Neural progenitor cell (in vitro differentiated cells): Measurements from ENCODE around the gene ARF5. TPM values are rescaled to one million over a fixed set of nuclear protein-coding genes. Genes with fewer than 3 reads are reported as not detected.
"Not testable (repeated sequence)": the region's sequence is repeated elsewhere in the genome, so short reads cannot be mapped to it uniquely, and the experiment has no call there.

ENCODE experiments used
- DNase-seq: peaks from one replicate; pipeline ENCODE4 v3.0.0-alpha.2; 2016; ENCODE audit warnings: low spot score
- H2AFZ ChIP-seq: fragments of 200-600 bp; sonication (generic); replicated peaks from 2 replicates; pipeline ENCODE4 v1.6.1; 2016; ENCODE audit warnings: antibody characterized with exemption
- H3F3A ChIP-seq: fragments of 200-600 bp; sonication (generic); 2 replicates; pipeline ENCODE4 v1.6.1; 2016; ENCODE audit warnings: antibody characterized with exemption, low read depth
- H3K27ac ChIP-seq: fragments of 200-600 bp; sonication (generic); 2 replicates; pipeline ENCODE4 v1.5.1; 2016; ENCODE audit warnings: mild to moderate bottlenecking
- H3K27me3 ChIP-seq: fragments of 200-600 bp; sonication (generic); 2 replicates; pipeline ENCODE4 v1.6.1; 2016; ENCODE audit warnings: mild to moderate bottlenecking, moderate library complexity
- H3K36me3 ChIP-seq: fragments of 200-600 bp; sonication (generic); 2 replicates; pipeline ENCODE4 v1.5.1; 2016
- H3K4me1 ChIP-seq: fragments of 200-600 bp; sonication (generic); 2 replicates; pipeline ENCODE4 v1.6.1; 2016; ENCODE audit warnings: mixed run types
- H3K4me2 ChIP-seq: fragments of 200-600 bp; sonication (generic); 2 replicates; pipeline ENCODE4 v1.6.1; 2016
- H3K4me3 ChIP-seq: fragments of 200-600 bp; sonication (generic); 2 replicates; pipeline ENCODE4 v1.5.1; 2016
- H3K79me2 ChIP-seq: fragments of 200-600 bp; sonication (generic); 2 replicates; pipeline ENCODE4 v1.6.1; 2016; ENCODE audit warnings: low read depth
- H3K9ac ChIP-seq: fragments of 200-600 bp; sonication (generic); 2 replicates; pipeline ENCODE4 v1.6.1; 2016
- H3K9me3 ChIP-seq: fragments of 200-600 bp; sonication (generic); 2 replicates; pipeline ENCODE4 v1.5.1; 2016; ENCODE audit warnings: low read depth
- H4K20me1 ChIP-seq: fragments of 200-600 bp; sonication (generic); 2 replicates; pipeline ENCODE4 v1.6.1; 2016; ENCODE audit warnings: low read depth
- H3K27ac Mint-ChIP-seq: 3 replicates; pipeline ENCODE4 v1.8.0; 2021; ENCODE audit warnings: mixed read lengths
- H3K27me3 Mint-ChIP-seq: 2 replicates; pipeline ENCODE4 v1.8.0; 2022; ENCODE audit warnings: low read depth, mild to moderate bottlenecking, inconsistent platforms, moderate library complexity, mixed read lengths; ENCODE audit not compliant: insufficient read depth
- H3K36me3 Mint-ChIP-seq: 3 replicates; pipeline ENCODE4 v1.8.0; 2021; ENCODE audit warnings: mixed read lengths
- H3K4me1 Mint-ChIP-seq: 3 replicates; pipeline ENCODE4 v1.8.0; 2021; ENCODE audit warnings: mixed read lengths
- H3K4me3 Mint-ChIP-seq: 3 replicates; pipeline ENCODE4 v1.8.0; 2021; ENCODE audit warnings: mild to moderate bottlenecking, moderate library complexity, mixed read lengths
- H3K9me3 Mint-ChIP-seq: 3 replicates; pipeline ENCODE4 v1.8.0; 2020; ENCODE audit warnings: mixed read lengths
- EZH2 ChIP-seq: fragments of 200-600 bp; sonication (generic); IDR thresholded peaks from 2 replicates; pipeline ENCODE4 v1.6.1; 2017; ENCODE audit warnings: antibody characterized with exemption, mild to moderate bottlenecking, moderate library complexity
- EZH2phosphoT487 ChIP-seq: fragments of 200-600 bp; sonication (generic); IDR thresholded peaks from 2 replicates; pipeline ENCODE4 v1.6.1; 2017; ENCODE audit warnings: antibody characterized with exemption
- total RNA-seq: library from RNA; depleted of rRNA; stranded (reverse); fragments of >200 nt; gene quantifications from 2 replicates; pipeline ENCODE4 v1.2.3, GENCODE V29; 2015; ENCODE audit warnings: low replicate concordance
- TF ChIP-seq, protein P1 (sequence below): fragments of 200-600 bp; sonication (generic); IDR thresholded peaks from 2 replicates; pipeline ENCODE4 v1.5.1; 2017; ENCODE audit warnings: antibody characterized with exemption, mild to moderate bottlenecking

The ARF5 gene
- total RNA-seq, 1 donor from 2014 or later: 229 TPM

DNA sequence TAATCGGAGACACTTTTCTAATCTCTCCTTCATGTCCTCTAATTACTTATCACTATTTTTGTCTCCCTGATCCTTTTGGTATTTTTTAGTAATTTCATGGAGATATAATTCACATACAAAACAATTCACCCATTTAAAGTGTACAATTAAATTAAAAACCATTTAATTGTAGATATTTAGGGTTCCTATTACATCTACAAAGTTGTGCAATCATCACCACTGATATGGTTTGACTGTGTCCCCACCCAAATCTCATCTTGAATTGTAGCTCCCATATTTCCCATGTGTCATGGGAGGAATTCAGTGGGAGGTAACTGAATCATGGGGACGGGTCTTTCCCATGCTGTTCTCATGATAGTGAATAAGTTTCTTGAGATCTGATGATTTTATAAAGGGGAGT is 31.8 kb upstream of the ARF5 start:
- Mint-ChIP-seq H3K4me1 (no peaks in the 10 kb centered on the region), H3K9me3 (peaks cover 4% of the 10 kb centered on the region), H3K36me3 (no peaks in the 10 kb centered on the region), H3K4me3 (no peak overlapping the region), H3K27me3 (no peaks in the 10 kb centered on the region), H3K27ac (no peak overlapping the region)
- H3K36me3 ChIP-seq: no peaks in the 10 kb centered on the region
- H3K27me3 ChIP-seq: no peaks in the 10 kb centered on the region
- H3K4me3 ChIP-seq: no peak overlapping the region
- H3K9me3 ChIP-seq: no peaks in the 10 kb centered on the region
- TF ChIP-seq, protein P1, sequence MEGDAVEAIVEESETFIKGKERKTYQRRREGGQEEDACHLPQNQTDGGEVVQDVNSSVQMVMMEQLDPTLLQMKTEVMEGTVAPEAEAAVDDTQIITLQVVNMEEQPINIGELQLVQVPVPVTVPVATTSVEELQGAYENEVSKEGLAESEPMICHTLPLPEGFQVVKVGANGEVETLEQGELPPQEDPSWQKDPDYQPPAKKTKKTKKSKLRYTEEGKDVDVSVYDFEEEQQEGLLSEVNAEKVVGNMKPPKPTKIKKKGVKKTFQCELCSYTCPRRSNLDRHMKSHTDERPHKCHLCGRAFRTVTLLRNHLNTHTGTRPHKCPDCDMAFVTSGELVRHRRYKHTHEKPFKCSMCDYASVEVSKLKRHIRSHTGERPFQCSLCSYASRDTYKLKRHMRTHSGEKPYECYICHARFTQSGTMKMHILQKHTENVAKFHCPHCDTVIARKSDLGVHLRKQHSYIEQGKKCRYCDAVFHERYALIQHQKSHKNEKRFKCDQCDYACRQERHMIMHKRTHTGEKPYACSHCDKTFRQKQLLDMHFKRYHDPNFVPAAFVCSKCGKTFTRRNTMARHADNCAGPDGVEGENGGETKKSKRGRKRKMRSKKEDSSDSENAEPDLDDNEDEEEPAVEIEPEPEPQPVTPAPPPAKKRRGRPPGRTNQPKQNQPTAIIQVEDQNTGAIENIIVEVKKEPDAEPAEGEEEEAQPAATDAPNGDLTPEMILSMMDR: no peak
- no peak for TF ChIP-seq EZH2phosphoT487
- TF ChIP-seq EZH2: no peak
- no peak overlapping the region for H3K4me2 ChIP-seq
- H3K4me1 ChIP-seq: no peaks in the 10 kb centered on the region
- no peak overlapping the region for H3K9ac ChIP-seq
- H4K20me1 ChIP-seq: no peaks in the 10 kb centered on the region
- no peak overlapping the region for H2AFZ ChIP-seq
- no peaks in the 10 kb centered on the region for H3K79me2 ChIP-seq
- no peak for DNase-seq
- no peak overlapping the region for H3K27ac ChIP-seq
- no peaks in the 10 kb centered on the region for H3F3A ChIP-seq

DNA sequence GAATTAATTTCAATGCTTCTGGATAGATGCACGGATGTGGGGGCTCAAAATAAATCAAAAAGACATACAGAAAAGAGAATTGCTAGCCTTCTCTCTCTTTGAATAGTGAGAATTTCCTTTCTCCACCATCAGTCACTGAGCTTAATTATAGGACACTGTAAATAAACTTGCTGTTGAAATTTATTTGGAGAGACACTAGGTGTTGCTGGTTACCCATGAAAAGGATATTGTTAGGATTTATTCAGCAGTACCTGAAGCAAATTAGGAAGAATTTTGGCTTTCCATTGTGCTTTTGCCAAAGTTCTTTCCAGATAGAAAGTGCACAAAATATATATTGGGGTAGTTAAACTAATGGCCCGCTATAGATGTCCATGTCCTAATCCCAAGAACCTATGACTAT is 30.4 kb upstream of the ARF5 start:
- H3K36me3 ChIP-seq: no peaks in the 10 kb centered on the region
- no peaks in the 10 kb centered on the region for H3K27me3 ChIP-seq
- no peak overlapping the region for H3K4me2 ChIP-seq
- Mint-ChIP-seq H3K27me3 (no peaks in the 10 kb centered on the region), H3K27ac (no peak overlapping the region), H3K9me3 (peaks cover 4% of the 10 kb centered on the region), H3K36me3 (no peaks in the 10 kb centered on the region), H3K4me3 (no peak overlapping the region), H3K4me1 (no peaks in the 10 kb centered on the region)
- no peaks in the 10 kb centered on the region for H4K20me1 ChIP-seq
- no peak overlapping the region for H3K4me3 ChIP-seq
- no peak overlapping the region for H2AFZ ChIP-seq
- no peak for DNase-seq
- no peaks in the 10 kb centered on the region for H3K4me1 ChIP-seq
- H3K9ac ChIP-seq: no peak overlapping the region
- H3K79me2 ChIP-seq: no peaks in the 10 kb centered on the region
- TF ChIP-seq EZH2phosphoT487: no peak
- no peak for TF ChIP-seq EZH2
- TF ChIP-seq, protein P1: no peak
- no peak overlapping the region for H3K27ac ChIP-seq
- no peaks in the 10 kb centered on the region for H3K9me3 ChIP-seq
- H3F3A ChIP-seq: no peaks in the 10 kb centered on the region

DNA sequence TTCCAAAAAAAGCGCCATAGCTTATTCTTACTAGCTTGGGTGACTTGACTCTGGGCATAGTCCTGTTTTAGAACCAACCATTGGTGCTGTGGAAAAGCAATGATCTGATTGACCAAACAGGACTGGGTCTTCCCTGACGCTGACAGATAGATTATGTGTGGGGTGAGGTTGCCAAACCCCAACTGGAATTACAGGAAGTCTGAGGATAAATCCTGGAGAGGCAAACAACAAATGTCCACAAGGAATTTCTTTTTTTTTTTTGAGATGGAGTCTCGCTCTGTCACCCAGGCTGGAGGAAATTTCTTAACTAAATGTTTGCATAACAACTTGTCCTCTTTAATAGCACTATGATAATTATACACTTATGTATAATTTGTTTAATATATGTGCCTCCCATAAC is 22.0 kb upstream of the ARF5 start:
- H4K20me1 ChIP-seq: no peaks in the 10 kb centered on the region
- peaks cover 3% of the 10 kb centered on the region for H3K9me3 Mint-ChIP-seq
- H3K4me1 Mint-ChIP-seq: no peaks in the 10 kb centered on the region
- H3K36me3 Mint-ChIP-seq: no peaks in the 10 kb centered on the region
- H3F3A ChIP-seq: no peaks in the 10 kb centered on the region
- H3K4me2 ChIP-seq: no peak overlapping the region
- no peaks in the 10 kb centered on the region for H3K36me3 ChIP-seq
- no peaks in the 10 kb centered on the region for H3K79me2 ChIP-seq
- H3K4me3 ChIP-seq: no peak overlapping the region
- H3K27ac ChIP-seq: no peak overlapping the region
- no peaks in the 10 kb centered on the region for H3K4me1 ChIP-seq
- no peaks in the 10 kb centered on the region for H3K9me3 ChIP-seq
- no peaks in the 10 kb centered on the region for H3K27me3 ChIP-seq
- no peak overlapping the region for H2AFZ ChIP-seq
- H3K27ac Mint-ChIP-seq: no peak overlapping the region
- DNase-seq: no peak
- no peak overlapping the region for H3K9ac ChIP-seq
- no peak overlapping the region for H3K4me3 Mint-ChIP-seq
- no peaks in the 10 kb centered on the region for H3K27me3 Mint-ChIP-seq
- TF ChIP-seq EZH2 (no peak), EZH2phosphoT487 (no peak)
- TF ChIP-seq, protein P1: no peak

DNA sequence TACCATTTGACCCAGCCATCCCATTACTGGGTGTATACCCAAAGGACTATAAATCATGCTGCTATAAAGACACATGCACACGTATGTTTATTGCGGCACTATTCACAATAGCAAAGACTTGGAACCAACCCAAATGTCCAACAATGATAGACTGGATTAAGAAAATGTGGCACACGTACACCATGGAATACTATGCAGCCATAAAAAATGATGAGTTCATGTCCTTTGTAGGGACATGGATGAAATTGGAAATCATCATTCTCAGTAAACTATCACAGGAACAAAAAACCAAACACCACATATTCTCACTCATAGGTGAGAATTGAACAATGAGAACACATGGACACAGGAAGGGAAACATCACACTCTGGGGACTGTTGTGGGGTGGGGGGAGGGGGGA is 20.2 kb upstream of the ARF5 start:
- not testable (repeated sequence) for H3F3A ChIP-seq, H3K4me3 Mint-ChIP-seq, H3K27ac Mint-ChIP-seq, H3K4me3 ChIP-seq, H3K79me2 ChIP-seq, H3K9me3 ChIP-seq, H3K36me3 ChIP-seq, H4K20me1 ChIP-seq, H3K36me3 Mint-ChIP-seq, H3K9ac ChIP-seq, H3K4me2 ChIP-seq, H3K4me1 Mint-ChIP-seq, H2AFZ ChIP-seq, H3K4me1 ChIP-seq, H3K27me3 Mint-ChIP-seq, DNase-seq, H3K27me3 ChIP-seq, H3K9me3 Mint-ChIP-seq, H3K27ac ChIP-seq
